Measurements from ENCODE around the gene ROPN1L.

GRCh38 chr5:10485897-10486296 is 44.2 kb downstream of the ROPN1L start:
- TF ChIP-seq POLR2AphosphoS5 (IDR thresholded peaks at IDR 0.05; ENCODE audit: low read depth, low read length) (no peak), SIN3A (IDR thresholded peaks at IDR 0.05; ENCODE audit: borderline replicate concordance, insufficient read depth, low read length) (no peak), TAF1 (IDR thresholded peaks at IDR 0.05; ENCODE audit: borderline replicate concordance, insufficient read depth, low read length) (no peak), REST (IDR thresholded peaks at IDR 0.05; ENCODE audit: insufficient read depth in 1 of 2, low read depth in 2 of 2, low read length in 2 of 2) (no peak), FOXP2 (optimal IDR thresholded peaks at IDR 0.05; ENCODE audit: borderline replicate concordance, extremely low read depth, extremely low read length, insufficient read depth) (no peak)

All from PFSK-1 (cell line).